ENCODE measurements around the gene ATXN2.
"Not testable (repeated sequence)": the region's sequence is repeated elsewhere in the genome, so short reads cannot be mapped to it uniquely, and the experiment has no call there.

Gene ATXN2

GRCh38 chr12:111598637-111599452 is at the start of gene ATXN2:
Gene ATXN2 (minus strand): TSS chr12:111599315. CDS start chr12:111599034, 281 bp downstream.
- peak; percentile 64 for DNase-seq

- DNase-seq = no peak
These were observed 46.3 kb upstream of the ATXN2 start for GRCh38 chr12:111645433-111645832.

- DNase-seq = no peak
These were observed 44.3 kb upstream of the ATXN2 start for GRCh38 chr12:111643427-111643826.

- no peak for DNase-seq
These were observed 43.7 kb upstream of the ATXN2 start for GRCh38 chr12:111642681-111643426.

- no peak for DNase-seq
These were observed 41.4 kb upstream of the ATXN2 start for GRCh38 chr12:111640506-111640905.

- no peak for DNase-seq
These were observed 39.4 kb upstream of the ATXN2 start for GRCh38 chr12:111638556-111638955.

- DNase-seq = no peak
These were observed 37.3 kb upstream of the ATXN2 start for GRCh38 chr12:111636209-111636945.

- DNase-seq = no peak
These were observed 36.4 kb upstream of the ATXN2 start for GRCh38 chr12:111635524-111635923.

GRCh38 chr12:111628505-111629260 is 29.6 kb upstream of the ATXN2 start:
- DNase-seq = no peak

- no peak for DNase-seq
These were observed 27.1 kb upstream of the ATXN2 start for GRCh38 chr12:111626230-111626629.

- no peak for DNase-seq
These were observed 25.4 kb upstream of the ATXN2 start for GRCh38 chr12:111624540-111624939.

- DNase-seq = not testable (repeated sequence)
These were observed 18.7 kb upstream of the ATXN2 start for GRCh38 chr12:111617841-111618240.

GRCh38 chr12:111616177-111616623 is 17.1 kb upstream of the ATXN2 start:
- DNase-seq = no peak

GRCh38 chr12:111607239-111607638 is 8.1 kb upstream of the ATXN2 start:
- DNase-seq = no peak

GRCh38 chr12:111606767-111607230 is 7.7 kb upstream of the ATXN2 start:
- no peak for DNase-seq

- DNase-seq = no peak
These were observed 7.0 kb upstream of the ATXN2 start for GRCh38 chr12:111605911-111606766.

- DNase-seq = not testable (repeated sequence)
These were observed 3.7 kb upstream of the ATXN2 start for GRCh38 chr12:111602857-111603256.

GRCh38 chr12:111602348-111602747 is 3.2 kb upstream of the ATXN2 start:
- no peak for DNase-seq

- DNase-seq = not testable (repeated sequence)
These were observed 1.9 kb upstream of the ATXN2 start for GRCh38 chr12:111600986-111601385.

GRCh38 chr12:111600205-111600642 is 1.1 kb upstream of the ATXN2 start:
- no peak for DNase-seq
